Caco-2 (cell line): Measurements from ENCODE around the gene NDUFB10. TPM values are rescaled to one million over a fixed set of nuclear protein-coding genes. Genes with fewer than 3 reads are reported as not detected.

ENCODE experiments used
- BruUV-seq: library from RNA; stranded (reverse); fragments of 400-500 nt; replicated peaks from 2 replicates; lab custom pipeline; 2021; lab: Mats Ljungman, UMichigan
- CTCF ChIA-PET: fragments of 300-600 bp; sonication (Branson Sonifier 250); formaldehyde crosslinking; loops from one replicate; lab custom pipeline; 2022; ENCODE audit warnings: antibody characterized with exemption; lab: Charles Lee
- POLR2A ChIA-PET: fragments of 300-600 bp; sonication (Branson Sonifier 250); formaldehyde crosslinking; loops from one replicate; lab custom pipeline; 2022; ENCODE audit warnings: antibody characterized with exemption; lab: Charles Lee
- DNase-seq, 2 experiments: peaks; one replicate each; pipeline versions ENCODE4 v3.0.0 to v3.0.0-alpha.2; 2020 to 2022
- H3K27me3 ChIP-seq: replicated peaks from 2 replicates; pipeline ENCODE4 v1.6.0; 2011; ENCODE audit warnings: low read length; ENCODE audit not compliant: control insufficient read depth, insufficient read depth
- H3K36me3 ChIP-seq: 2 replicates; pipeline ENCODE4 v1.5.1; 2011; ENCODE audit warnings: low read length; ENCODE audit not compliant: control insufficient read depth, insufficient read depth
- H3K4me1 ChIP-seq: fragments of 250-450 bp; sonication (Bioruptor Pico); 2 replicates; pipeline ENCODE4 v1.5.1; 2020; ENCODE audit warnings: mild to moderate bottlenecking
- H3K4me3 ChIP-seq: 2 replicates; pipeline ENCODE4 v1.5.1; 2011; ENCODE audit warnings: low read depth, mild to moderate bottlenecking, control low read depth, low read length
- H3K9me3 ChIP-seq: fragments of 250-450 bp; sonication (Bioruptor Pico); 2 replicates; pipeline ENCODE4 v1.5.1; 2020; ENCODE audit warnings: mild to moderate bottlenecking, moderate library complexity
- H3K27ac Mint-ChIP-seq: one replicate; pipeline ENCODE4 v1.8.0; 2022; ENCODE audit warnings: mixed read lengths; ENCODE audit not compliant: unreplicated experiment
- H3K27me3 Mint-ChIP-seq: one replicate; pipeline ENCODE4 v1.8.0; 2022; ENCODE audit warnings: mixed read lengths; ENCODE audit not compliant: insufficient read depth, unreplicated experiment
- H3K36me3 Mint-ChIP-seq: one replicate; pipeline ENCODE4 v1.8.0; 2022; ENCODE audit warnings: mild to moderate bottlenecking, mixed read lengths; ENCODE audit not compliant: insufficient read depth, unreplicated experiment
- H3K4me1 Mint-ChIP-seq: one replicate; pipeline ENCODE4 v1.8.0; 2022; ENCODE audit warnings: low read depth, mixed read lengths; ENCODE audit not compliant: unreplicated experiment
- H3K4me3 Mint-ChIP-seq: one replicate; pipeline ENCODE4 v1.8.0; 2022; ENCODE audit warnings: mild to moderate bottlenecking, moderate library complexity, mixed read lengths; ENCODE audit not compliant: unreplicated experiment
- H3K9me3 Mint-ChIP-seq: one replicate; pipeline ENCODE4 v1.8.0; 2022; ENCODE audit warnings: mixed read lengths; ENCODE audit not compliant: unreplicated experiment
- CTCF ChIP-seq, 2 experiments: fragments of 200-600 bp in 1 of 2; IDR thresholded peaks; 1 replicate in 1 of 2; 2 replicates in 1 of 2; pipeline versions ENCODE4 v1.5.1 to v1.8.0; 2011 to 2022; ENCODE audit warnings: antibody characterized with exemption in 1 of 2, control low read depth in 1 of 2, inconsistent platforms in 1 of 2, low read depth in 1 of 2, low read length in 1 of 2, mild to moderate bottlenecking in 1 of 2, moderate library complexity in 1 of 2; ENCODE audit not compliant: insufficient read depth in 1 of 2, severe bottlenecking in 1 of 2, unreplicated experiment in 1 of 2
- intact Hi-C: fragments of 100-400 bp; cut with micrococcal nuclease; formaldehyde crosslinking; loops from one replicate; pipeline ENCODE4 v1.10.0; 2022; ENCODE audit not compliant: unreplicated experiment
- total RNA-seq: library from RNA; stranded (reverse); gene quantifications from 2 replicates; pipeline ENCODE4 v1.2.3, GENCODE V29; 2022

NDUFB10 gene
- total RNA-seq, 1 experiment from 2014 or later = 128 TPM

- POLR2A ChIA-PET = no interaction called here
- H3K27ac Mint-ChIP-seq = no peak overlapping the region
These were observed 26.3 kb downstream of the NDUFB10 start for GRCh38 chr16:1985466-1986150.

GRCh38 chr16:1987198-1987597 lies 27.9 kb downstream of the NDUFB10 start:
- Mint-ChIP-seq H3K36me3 (peaks cover 25% of the 10 kb centered on the region), H3K9me3 (no peaks in the 10 kb centered on the region), H3K27ac (no peak overlapping the region), H3K4me1 (peaks cover 14% of the 10 kb centered on the region), H3K27me3 (no peaks in the 10 kb centered on the region), H3K4me3 (peak overlapping the region; percentile 33)
- peaks cover 23% of the 10 kb centered on the region for H3K4me1 ChIP-seq
- no peaks in the 10 kb centered on the region for H3K27me3 ChIP-seq
- BruUV-seq = no TSS peak
- H3K9me3 ChIP-seq = no peaks in the 10 kb centered on the region
- TF ChIP-seq CTCF (IDR thresholded peaks at IDR 0.05; ENCODE audit: insufficient read depth in 1 of 2, low read depth in 1 of 2, low read length in 1 of 2, severe bottlenecking in 1 of 2, unreplicated experiment in 1 of 2) = no peak
- CTCF ChIA-PET = no interaction called here
- no peak for DNase-seq
- intact Hi-C loops = no loop called here
- peaks cover 5% of the 10 kb centered on the region; the same call in 1 of the 2 replicates for H3K36me3 ChIP-seq
- POLR2A ChIA-PET = no interaction called here
- no peak overlapping the region for H3K4me3 ChIP-seq

More at GRCh38 chr16:1985466-1986150, 26.3 kb downstream of the NDUFB10 start:
- CTCF ChIA-PET = no interaction called here
- no peaks in the 10 kb centered on the region for H3K9me3 Mint-ChIP-seq
- intact Hi-C loops = no loop called here
- BruUV-seq = no TSS peak
- peaks cover 14% of the 10 kb centered on the region for H3K4me1 Mint-ChIP-seq
- H3K4me1 ChIP-seq = peaks cover 21% of the 10 kb centered on the region
- H3K27me3 ChIP-seq = no peaks in the 10 kb centered on the region
- peaks cover 34% of the 10 kb centered on the region for H3K36me3 Mint-ChIP-seq
- no peaks in the 10 kb centered on the region for H3K27me3 Mint-ChIP-seq
- DNase-seq = no peak
- peak overlapping the region; percentile 83 for H3K4me3 Mint-ChIP-seq
- no peaks in the 10 kb centered on the region for H3K9me3 ChIP-seq
- peaks cover 5% of the 10 kb centered on the region; the same call in 1 of the 2 replicates for H3K36me3 ChIP-seq
- TF ChIP-seq CTCF (IDR thresholded peaks at IDR 0.05; ENCODE audit: insufficient read depth in 1 of 2, low read depth in 1 of 2, low read length in 1 of 2, severe bottlenecking in 1 of 2, unreplicated experiment in 1 of 2) = no peak
- H3K4me3 ChIP-seq = peak overlapping the region; percentile 74

- DNase-seq = peak in 1 of 2 experiments; percentile 46
- H3K27me3 ChIP-seq = no peaks in the 10 kb centered on the region
- intact Hi-C loops = no loop called here
- peaks cover 18% of the 10 kb centered on the region for H3K4me1 ChIP-seq
- no TSS peak for BruUV-seq
- peak within 1 kb of the TSS; percentile 70 for H3K4me3 Mint-ChIP-seq
- H3K4me3 ChIP-seq = peak within 1 kb of the TSS; percentile 51
- POLR2A ChIA-PET = interaction anchor here (1.3 kb wide), 1 partner anchor 25 kb away, joined by 6 read pairs; the partner anchor contains the start of gene RPS2
- peaks cover 8% of the 10 kb centered on the region for H3K36me3 Mint-ChIP-seq
- H3K27me3 Mint-ChIP-seq = no peaks in the 10 kb centered on the region
- no peaks in the 10 kb centered on the region for H3K9me3 ChIP-seq
- peak within 1 kb of the TSS; percentile 54 for H3K27ac Mint-ChIP-seq
- peaks cover 5% of the 10 kb centered on the region; the same call in 1 of the 2 replicates for H3K36me3 ChIP-seq
- H3K9me3 Mint-ChIP-seq = no peaks in the 10 kb centered on the region
- peaks cover 7% of the 10 kb centered on the region for H3K4me1 Mint-ChIP-seq
- no peak for TF ChIP-seq CTCF (IDR thresholded peaks at IDR 0.05; ENCODE audit: insufficient read depth in 1 of 2, low read depth in 1 of 2, low read length in 1 of 2, severe bottlenecking in 1 of 2, unreplicated experiment in 1 of 2)
- CTCF ChIA-PET = interaction anchor here (0.7 kb wide), 1 partner anchor 25 kb away, joined by 3 read pairs; the partner anchor contains the start of gene RPS2
These were observed 30.1 kb downstream of the NDUFB10 start, which contains the start of gene SYNGR3 for GRCh38 chr16:1989209-1990100. Gene SYNGR3 (plus strand): TSS chr16:1989970. CDS start chr16:1990103, 133 bp downstream.
